Activated CD4-positive, alpha-beta T cell treated with anti-CD3 and anti-CD28 coated beads for 48 hours (primary cell): ENCODE results near the gene SLC5A3.

Source experiments
- DNase-seq: peaks from one replicate; pipeline ENCODE4 v3.0.0-alpha.2; 2020

The SLC5A3 gene

DNA sequence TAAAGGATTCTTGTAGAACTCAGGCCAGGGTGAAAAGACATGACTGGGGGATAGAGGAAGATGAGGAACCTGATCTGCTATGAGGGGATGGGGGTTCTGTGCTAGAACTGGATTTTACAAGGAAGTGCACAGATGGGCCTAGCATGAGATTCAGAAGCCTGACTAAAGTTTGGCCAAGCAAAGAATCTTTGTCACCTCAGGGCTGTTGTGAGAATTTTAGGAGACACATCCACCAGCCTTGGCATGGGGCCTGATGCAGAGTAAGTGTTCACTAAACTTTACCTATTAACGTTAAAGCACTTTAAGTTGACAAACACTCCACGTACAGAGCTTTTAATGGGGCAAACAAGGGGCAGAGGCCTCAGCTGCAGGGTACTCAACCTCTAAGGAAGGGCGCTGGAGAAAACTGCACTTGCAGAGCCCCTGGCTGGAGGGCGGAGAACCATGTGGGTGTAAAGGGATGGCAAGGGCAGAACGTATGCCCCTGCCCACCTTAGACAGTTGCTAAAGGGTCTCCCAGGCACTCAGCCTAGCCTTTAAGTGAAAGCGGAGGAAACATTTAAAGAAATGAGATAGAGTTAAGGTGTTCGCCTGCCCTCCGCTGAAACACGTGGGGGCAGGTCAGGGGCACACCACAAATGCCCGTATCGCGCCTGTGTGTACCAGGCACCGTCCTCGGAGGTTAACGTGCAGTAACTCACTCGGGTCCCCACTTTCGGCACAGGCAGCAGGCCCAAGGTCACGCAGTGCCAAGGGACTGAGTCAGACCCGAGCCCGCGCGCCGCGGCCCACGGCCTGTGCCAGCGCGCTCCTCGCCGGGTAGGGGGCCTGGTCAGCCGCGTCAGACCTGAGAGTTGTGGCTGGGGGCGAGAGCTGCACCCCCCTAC lies 990 bp upstream of the SLC5A3 start:
- DNase-seq, result peak; percentile 19

DNA sequence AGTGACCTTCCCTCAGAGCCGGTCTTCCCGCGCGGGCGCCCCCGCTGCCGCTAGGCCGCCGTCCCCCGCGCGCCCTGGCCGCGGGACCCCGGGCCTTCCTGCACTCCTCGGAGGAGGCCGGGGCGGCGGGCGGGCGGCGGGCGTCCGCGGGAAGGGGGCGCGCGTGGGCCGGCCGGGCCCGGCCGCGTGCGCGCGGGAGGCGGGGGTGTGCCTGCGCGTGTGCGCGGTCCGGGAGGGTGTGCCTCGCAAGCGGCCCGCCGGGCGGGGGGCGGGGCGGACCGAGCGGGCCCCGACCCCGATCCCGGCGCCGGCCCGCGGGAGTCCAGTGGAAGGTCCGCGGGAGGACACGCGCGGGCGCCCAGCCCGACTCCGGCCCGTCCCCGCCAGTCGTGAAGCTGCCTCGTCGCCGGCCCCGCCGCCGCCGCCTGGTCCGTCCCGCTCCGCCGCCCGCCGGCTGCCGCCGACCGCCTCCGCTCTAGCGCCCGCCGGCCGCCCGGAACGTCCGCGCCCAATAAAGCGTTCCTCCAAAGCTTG lies 438 bp downstream of the SLC5A3 start:
- DNase-seq, result peak; percentile 27

DNA sequence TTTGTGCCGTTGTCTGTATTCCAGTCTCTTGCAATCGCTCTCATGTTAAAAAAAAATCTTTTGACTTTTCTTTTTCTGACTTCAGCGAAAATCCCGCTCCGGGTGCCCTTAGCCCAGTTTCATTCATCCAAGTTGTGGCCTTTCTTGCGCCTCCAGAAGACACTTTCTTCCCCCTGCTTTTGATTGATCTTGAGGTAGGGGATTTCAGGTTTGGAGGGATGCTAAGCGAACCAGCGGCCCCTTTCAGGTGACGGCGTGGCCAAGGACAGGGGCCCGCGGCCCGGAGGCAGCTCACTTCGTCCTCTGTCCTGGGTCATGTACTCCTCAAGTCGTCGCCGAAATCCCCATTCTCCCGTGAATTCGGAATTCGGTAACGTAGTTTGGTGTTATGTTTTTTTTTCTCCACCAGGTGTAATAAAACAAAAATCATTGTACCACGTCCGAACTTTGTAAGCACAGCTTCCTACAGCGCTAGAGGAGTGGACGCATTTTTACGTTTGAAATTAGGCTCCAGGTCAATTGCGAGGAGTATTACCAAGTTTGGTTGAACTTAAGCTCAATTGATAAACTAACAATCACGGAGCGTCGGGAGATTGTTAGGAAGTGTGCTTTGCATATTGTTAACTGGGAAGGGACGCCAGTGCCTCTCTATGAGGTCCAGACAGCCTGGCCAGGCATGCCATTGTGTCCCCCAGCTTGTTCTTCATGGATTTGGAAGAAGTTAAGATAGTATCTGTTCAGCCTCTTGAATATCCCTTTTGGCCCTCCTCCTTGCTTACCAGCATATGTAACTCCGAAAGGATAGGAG lies 1.1 kb downstream of the SLC5A3 start:
- DNase-seq, result no peak

DNA sequence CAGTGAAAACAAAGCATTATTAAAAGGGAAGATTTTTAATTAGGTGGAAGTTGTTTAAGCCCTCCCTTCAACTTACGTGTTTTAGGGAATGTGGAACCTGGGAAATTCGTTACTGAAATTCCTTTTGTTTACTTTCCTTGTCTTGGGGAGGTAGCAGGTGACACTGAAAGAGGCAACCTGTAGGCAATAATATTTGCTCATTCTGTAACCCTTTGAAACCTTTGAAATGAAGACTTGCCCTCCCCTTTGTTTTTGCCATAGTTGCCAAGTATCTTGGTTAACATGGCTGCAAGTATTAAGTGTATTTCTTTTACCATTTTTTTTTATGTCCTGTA lies 1.7 kb downstream of the SLC5A3 start:
- DNase-seq, result no peak

DNA sequence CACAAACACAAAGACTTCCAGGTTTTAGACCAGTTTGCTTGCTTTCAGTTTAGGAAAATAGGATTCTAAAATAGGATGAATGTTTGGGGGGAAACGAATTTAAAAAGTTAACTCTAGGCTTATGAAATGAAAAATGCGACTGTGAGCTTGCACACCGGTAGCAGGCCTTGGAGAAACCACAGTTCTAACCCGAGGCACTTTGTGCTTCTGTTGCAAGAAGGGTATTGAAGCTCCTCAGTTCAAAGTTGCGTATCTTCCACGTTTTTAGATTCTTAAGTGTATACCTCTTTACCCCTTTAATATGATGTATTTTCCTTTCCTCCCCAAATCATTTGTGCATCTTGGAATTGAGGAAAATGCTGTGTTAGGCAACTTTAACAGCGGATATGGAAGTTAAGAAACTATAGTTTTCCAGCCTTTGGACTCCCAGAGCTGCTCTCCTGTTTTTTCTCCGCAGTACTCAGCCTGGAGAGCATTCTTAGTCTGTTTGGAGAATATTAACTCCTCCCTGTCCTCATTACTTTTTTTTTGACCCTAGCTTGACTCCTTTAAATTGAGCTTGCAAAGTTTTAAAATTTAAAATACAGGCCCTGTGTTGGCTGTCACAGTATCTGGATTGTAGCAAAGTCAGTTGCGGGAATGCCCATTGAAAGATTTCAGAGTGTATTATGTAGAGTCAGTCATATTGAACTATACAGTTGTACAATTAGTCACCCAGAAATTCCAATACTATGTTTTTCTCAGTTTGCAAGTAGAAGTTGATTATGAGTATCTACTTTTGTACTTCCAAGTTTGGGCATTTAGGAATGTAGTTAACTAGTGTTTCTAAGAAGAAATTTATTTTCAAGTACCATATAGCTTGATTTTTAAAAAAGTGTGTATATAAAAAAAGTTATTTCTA lies 2.6 kb downstream of the SLC5A3 start:
- no peak for DNase-seq

DNA sequence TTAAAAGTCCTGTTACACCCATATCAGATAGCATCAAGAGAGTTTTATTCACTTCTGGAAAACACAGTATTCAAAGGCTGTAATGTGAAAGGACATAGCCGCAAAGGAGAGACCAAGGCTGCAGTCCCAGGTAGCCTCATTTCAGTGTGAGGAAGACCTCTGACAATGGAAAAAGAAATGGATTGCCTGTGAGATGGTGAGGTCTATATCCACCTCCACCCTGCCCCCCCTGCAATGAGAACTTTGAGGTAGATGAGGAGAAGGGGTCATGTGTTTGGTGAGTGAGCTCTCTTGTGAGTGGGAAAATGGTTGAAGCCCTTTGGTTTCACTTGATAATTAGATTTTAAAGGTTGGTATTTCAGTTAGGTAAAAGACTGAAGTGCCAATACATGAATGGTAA lies 3.5 kb downstream of the SLC5A3 start:
- no peak for DNase-seq

DNA sequence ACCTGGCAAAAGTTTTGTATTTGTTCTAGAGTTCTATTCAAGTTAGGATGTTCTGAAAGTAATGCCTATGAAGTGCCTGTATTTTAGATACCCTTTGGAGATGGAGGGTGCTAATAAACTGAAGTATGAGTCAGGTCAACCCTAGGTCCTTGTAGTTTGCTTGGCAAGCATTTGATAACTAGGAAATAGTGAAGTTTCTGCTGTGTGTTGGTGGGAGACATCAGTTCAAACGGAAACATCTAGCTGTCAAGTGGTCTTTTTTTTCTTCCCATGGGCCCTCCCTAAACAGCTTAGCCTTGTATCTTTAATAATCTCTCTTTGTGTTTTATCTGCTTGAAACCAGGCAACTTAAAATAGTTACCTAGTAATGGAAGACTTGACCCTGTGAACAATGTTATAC lies 4.5 kb downstream of the SLC5A3 start:
- no peak for DNase-seq

DNA sequence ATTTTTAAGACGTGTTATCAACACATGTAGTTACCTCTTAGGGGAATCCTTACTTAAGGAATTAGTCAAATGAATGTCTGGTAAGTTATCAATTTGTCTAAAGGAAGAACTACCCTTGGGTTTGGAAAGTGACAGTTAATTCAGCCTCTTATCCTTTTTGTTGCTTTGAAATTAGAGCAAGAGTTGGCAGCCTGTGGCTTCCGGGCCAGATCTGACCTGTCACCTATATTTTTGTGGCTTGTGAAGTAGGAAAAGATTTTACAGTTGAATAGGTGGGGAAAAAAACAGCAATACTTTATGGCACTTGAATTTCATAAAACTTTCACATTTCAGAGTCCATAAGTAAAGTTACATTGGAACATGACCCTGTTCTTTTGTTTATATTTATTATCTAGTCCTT lies 5.5 kb downstream of the SLC5A3 start:
- peak; percentile 32 for DNase-seq

DNA sequence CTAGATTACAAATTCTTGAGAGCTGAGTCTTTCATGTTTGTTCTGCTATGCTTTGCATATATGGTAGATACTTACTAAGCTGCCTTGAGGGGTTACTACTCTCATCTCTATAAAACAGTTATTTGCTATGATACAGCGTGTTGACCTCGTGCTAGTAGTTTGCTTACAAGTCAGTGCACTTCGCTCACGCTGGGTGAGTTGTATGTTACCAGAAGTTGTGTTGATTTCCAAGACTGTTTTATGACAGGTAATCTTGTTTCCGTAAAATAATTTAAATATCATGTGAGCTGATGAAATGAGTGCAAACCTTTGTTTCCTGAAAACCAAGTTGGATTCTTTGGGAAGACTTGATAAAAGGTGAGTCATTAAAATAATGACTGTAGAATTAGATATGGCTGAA lies 7.3 kb downstream of the SLC5A3 start:
- DNase-seq, result no peak

DNA sequence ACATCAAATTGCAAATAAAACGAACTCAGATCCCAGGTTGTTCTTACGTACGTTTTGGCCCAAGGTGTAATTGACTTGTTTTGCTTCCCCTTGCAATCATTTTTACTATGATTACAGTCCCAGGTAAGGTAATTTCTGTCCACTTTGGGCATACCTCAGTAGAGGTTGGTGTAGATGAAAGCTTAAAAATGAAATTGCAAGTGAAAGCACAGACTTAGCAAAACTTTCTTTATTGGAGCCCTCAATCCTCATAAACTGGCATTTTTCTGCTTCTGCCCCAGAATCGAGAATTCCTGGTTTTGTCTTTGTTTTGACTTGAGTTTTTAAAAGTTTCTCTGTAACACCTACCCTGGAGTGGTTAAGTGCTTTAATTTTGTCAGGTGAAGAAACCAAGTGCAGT lies 9.4 kb downstream of the SLC5A3 start:
- DNase-seq, result no peak

DNA sequence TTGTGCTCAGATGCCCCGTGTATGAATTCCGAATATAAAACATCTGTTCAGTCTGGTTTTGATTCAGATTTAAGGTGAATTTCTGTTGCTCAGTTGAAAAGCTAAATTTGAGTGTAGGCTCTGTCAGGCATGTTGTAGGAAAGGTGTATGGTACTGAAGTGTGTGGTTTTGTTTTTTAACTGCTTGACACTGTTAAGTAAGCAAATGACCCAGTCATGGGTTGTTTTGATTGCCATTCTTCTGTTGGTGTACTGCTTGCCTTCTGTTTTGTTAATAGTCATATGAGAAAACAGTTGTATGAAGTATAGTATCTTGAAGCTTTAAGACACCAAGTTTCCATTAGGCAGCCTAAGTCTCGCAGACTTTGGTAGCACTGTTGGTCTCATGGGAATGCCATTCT lies 10.0 kb downstream of the SLC5A3 start:
- no peak for DNase-seq

DNA sequence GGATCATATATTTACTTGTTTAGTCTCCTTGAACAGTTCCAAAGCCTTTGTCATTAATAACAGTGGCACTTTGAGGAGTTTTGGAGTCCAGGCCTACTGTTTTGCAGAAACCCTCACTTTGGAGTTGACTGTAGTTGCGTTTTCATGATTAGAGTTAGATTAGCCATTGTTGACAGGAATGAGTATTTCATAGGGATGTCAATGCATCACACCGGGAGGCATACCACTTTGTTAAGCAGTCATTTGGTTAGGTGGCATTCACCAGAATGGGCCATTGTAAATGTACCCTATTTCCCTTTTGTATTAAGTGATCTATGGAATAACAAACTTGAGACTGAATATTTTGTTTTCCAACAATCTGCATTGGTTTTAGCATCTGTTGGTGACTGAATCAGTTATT lies 11.8 kb downstream of the SLC5A3 start:
- DNase-seq, result no peak

DNA sequence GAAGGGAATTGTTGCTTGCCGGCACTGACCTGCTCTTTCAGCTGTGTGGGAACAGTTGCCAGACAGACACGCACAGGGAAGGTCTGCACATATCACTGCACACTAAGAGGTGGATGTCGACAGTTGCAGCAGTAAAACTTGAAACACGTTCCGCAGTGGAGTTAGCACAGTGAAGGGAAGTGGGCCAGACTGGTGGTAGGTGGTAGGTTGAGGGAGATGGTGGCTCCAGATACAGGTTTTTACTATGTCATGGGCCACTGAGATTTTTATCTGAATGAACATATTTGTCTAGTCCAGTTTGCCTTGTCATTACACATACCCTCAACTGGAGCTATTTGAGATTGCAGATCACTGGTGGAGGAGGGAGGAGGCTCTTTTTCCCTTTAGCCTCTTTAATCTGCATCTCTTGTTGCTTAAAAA lies 13.5 kb downstream of the SLC5A3 start:
- no peak for DNase-seq

DNA sequence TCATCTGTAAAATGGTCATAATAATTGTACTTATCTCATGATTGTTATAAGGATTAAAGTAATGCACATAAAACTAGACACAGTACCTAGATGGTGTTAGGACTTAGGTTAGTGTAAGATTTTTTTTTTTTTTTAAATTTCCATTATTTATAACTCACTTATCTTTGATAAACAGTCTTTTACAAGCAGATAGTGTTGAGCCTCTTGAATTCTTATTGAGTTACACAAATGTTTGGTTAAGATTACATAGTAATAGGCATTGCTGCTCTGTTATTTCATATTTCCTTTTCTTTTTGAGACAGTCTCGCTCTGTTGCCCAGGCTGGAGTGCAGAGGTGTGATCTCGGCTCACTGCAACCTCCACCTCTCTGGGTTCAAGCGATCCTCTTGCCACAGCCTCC lies 15.4 kb downstream of the SLC5A3 start:
- DNase-seq, result no peak

DNA sequence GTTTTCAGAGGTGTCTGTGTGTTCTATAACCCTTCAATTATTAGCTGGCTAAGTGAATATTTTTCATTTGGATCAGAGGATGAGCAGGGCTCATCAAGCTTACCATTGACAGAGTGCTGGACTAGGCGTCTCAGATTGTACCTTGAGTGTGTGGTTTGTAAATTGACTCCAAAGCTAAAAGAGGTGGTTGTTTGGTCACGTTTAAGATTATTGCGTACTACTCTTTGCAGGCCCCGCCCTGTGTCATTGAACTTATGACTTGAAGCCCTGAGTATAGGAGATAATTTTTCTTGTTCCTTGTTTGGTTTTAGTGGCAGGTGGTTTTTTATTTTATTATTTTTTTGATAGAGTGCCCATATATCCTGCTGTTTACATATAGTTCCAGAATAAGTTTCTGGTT lies 17.7 kb downstream of the SLC5A3 start:
- no peak for DNase-seq

DNA sequence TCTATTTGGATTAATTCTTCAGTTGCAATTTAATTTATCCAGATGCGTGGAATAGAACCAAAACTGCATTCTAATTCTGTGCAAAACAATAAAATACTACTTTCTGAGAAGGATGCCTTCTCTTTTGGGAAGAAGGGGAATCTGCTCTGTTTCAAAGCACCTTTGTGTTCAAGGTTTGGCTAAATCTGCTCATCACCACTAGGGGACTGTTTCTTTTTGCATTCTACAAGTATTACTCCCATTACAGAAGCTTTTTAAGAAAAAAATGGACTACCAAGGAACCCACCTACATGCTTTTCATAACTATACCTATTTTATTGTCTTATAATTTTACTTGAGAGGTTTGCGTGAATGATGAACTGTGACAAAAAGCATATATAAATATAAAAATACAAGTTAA lies 18.2 kb downstream of the SLC5A3 start:
- no peak for DNase-seq

DNA sequence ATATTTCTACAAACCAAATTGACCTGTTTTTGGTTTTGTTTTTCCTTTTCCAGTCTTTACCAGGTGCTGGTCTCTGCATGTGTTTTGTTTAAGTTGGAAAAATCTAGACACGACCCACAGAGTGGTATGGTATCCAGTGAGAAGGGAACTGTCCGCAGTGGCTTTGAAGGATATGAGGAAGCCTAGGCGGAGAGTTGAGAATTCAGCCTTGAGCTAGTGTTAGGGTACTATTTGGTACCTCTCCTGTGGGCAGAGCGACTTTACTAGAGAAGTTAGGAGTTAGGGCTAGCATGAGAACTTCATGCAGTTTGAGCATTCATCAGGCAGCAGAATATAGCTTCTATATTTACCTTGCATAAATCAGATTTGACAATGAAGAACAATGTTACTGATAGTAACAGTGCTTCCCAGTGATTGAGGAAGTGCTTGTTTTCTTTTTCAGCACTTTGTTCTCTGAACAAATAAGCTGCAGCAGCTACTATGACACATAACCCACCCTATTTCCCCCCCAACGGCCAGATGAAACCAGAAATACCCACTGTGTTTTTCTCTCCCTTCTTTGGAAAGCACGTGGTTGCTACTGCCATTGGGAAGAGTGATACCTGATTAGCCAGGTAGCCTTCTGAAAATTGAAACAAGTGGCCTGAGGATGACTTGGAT lies 19.0 kb downstream of the SLC5A3 start:
- DNase-seq, result no peak

DNA sequence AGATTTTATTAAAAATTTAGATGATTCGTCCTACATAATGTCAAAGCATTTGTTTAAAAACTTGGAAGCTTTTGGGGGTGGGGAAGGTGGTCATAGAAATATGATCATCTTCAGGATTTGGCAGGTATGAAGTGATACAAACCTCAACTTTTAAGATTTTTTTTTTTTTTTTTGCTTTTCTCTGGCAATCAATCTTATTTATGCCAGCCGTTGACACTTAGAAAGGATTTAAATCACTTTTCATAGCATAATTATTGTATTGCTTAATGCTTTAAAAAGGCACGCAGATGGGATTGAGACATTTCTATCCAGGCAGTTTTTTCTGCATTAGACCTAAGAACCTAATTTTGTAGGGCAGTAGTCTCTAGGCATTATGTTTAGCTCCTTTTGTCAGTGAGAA lies 19.7 kb downstream of the SLC5A3 start:
- DNase-seq, result no peak

DNA sequence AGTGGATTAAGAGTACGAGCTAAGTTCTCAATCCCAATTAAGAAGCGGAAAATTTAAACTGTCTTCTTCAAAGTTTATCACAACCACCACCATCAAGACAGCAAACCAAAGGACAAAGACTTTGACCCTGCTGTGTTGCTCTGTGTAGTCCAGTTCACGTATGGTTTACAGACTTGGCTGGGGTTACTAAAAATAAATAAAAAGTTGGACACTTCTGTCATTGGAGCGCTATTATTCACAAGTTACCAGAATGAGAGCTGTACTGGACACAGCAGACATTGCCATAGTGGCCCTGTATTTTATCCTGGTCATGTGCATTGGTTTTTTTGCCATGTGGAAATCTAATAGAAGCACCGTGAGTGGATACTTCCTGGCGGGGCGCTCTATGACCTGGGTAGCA lies 21.6 kb downstream of the SLC5A3 start:
- DNase-seq, result no peak

DNA sequence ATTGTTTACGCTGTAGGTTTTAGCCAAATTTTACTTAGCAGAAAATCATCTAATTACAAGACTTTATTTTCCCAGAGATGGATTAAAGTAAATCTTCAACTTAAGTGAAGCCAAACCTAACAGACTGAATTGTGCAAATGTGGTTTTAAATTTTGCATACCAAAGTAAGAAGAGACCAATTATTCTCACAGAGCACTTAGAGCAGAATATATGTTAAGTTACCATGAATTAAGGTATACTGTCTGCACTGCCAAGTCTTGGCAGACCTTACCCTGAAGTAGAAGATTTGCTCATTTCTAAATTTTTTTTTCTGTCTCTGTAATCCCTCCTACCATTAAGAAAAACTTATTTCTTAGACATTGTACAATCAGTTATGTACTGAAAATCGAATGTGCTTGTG lies 24.1 kb downstream of the SLC5A3 start:
- no peak for DNase-seq

DNA sequence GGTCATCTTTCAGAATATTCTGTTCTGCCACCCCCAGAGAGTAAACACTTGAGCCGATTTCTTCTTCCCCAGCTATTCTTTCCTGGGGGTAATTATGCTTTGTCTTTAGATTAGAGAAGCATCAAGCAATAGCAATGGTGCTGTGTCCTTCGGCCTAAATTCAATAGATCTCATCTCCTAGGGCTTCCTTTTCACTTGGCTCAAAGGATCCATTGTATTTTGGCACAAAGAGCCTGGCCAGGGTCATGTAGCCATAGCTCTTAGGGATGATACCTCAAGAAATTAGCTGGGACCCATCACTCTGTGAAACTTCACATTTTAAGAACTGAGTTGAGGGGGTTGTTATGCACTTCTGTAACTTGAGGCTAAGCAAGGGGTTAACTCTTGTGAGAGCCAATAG lies 27.0 kb downstream of the SLC5A3 start:
- DNase-seq, result no peak

DNA sequence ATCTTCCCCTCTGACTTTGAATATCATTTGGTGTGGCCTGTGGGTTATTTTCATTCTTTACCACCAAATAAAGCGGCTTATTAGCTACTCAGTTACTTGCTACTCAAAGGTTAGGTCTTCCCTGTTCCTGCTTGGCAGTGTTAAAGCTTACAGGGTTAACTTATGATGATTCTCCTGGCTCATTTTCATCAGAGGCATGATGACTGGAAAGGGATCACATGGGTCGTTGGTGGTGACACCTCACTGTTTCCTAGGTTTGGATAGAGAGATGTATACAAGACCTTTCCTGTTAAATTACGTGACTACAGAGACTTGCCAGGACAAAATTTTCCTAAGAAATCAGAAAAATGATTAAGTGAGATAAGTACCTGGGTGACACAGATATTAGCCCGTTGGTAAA lies 27.4 kb downstream of the SLC5A3 start:
- DNase-seq, result no peak
